Fibroblast of lung (primary cell): ENCODE measurements around the gene MIER2. TPM values are rescaled to one million over a fixed set of nuclear protein-coding genes. Genes with fewer than 3 reads are reported as not detected.

Experiments used
- DNase-seq, 2 donors: peaks; one replicate each; pipeline versions ENCODE4 v3.0.0 to v3.0.0-alpha.2; 2010; ENCODE audit warnings: low read depth in 2 of 2
- H2AFZ ChIP-seq: 2 replicates; pipeline ENCODE4 v1.5.1; 2012; ENCODE audit warnings: low read length, control low read depth, inconsistent platforms
- H3K27ac ChIP-seq: 2 replicates; pipeline ENCODE4 v1.5.1; 2011; ENCODE audit warnings: low read length, control low read depth; ENCODE audit not compliant: insufficient read depth
- H3K27me3 ChIP-seq: 2 replicates; pipeline ENCODE4 v1.5.1; 2011; ENCODE audit warnings: mild to moderate bottlenecking, low read length; ENCODE audit not compliant: control insufficient read depth, insufficient read depth
- H3K36me3 ChIP-seq: 2 replicates; pipeline ENCODE4 v1.5.1; 2011; ENCODE audit warnings: low read length; ENCODE audit not compliant: control insufficient read depth, insufficient read depth
- H3K4me1 ChIP-seq: 2 replicates; pipeline ENCODE4 v1.5.1; 2011; ENCODE audit warnings: low read length; ENCODE audit not compliant: control insufficient read depth, insufficient read depth; ENCODE audit errors: extremely low read depth
- H3K4me2 ChIP-seq: 2 replicates; pipeline ENCODE4 v1.5.1; 2011; ENCODE audit warnings: low read length, control low read depth; ENCODE audit not compliant: insufficient read depth; ENCODE audit errors: extremely low read depth
- H3K4me3 ChIP-seq, 4 experiments: fragments of 200-600 bp in 1 of 4; sonication (generic) in 1 of 4; replicated peaks in 1 of 4; 2 replicates each; pipeline ENCODE4 v1.5.1; 2011 to 2016; ENCODE audit warnings: low read length in 4 of 4, low read depth in 3 of 4, mild to moderate bottlenecking in 3 of 4, control low read depth in 2 of 4, inconsistent platforms in 1 of 4, mixed read lengths in 1 of 4; ENCODE audit not compliant: insufficient read depth in 1 of 4; ENCODE audit errors: control extremely low read depth in 1 of 4
- H3K79me2 ChIP-seq: 2 replicates; pipeline ENCODE4 v1.5.1; 2012; ENCODE audit warnings: mild to moderate bottlenecking, low read length, inconsistent platforms; ENCODE audit not compliant: control insufficient read depth, insufficient read depth
- H3K9ac ChIP-seq: 2 replicates; pipeline ENCODE4 v1.5.1; 2011; ENCODE audit warnings: mild to moderate bottlenecking, low read length, control low read depth; ENCODE audit not compliant: insufficient read depth
- H3K9me3 ChIP-seq: 2 replicates; pipeline ENCODE4 v1.5.1; 2012; ENCODE audit warnings: low read depth, low read length; ENCODE audit not compliant: control insufficient read depth, insufficient read depth
- H4K20me1 ChIP-seq: 2 replicates; pipeline ENCODE4 v1.5.1; 2011; ENCODE audit warnings: low read length; ENCODE audit not compliant: control insufficient read depth, insufficient read depth; ENCODE audit errors: extremely low read depth
- CTCF ChIP-seq, 2 donors: IDR thresholded peaks in 1 of 2; conservative IDR thresholded peaks in 1 of 2; 1 replicate in 1 of 2; 2 replicates in 1 of 2; pipeline ENCODE4 v1.5.1; 2011 to 2012; ENCODE audit warnings: low read length in 2 of 2, control low read depth in 1 of 2, inconsistent platforms in 1 of 2, low read depth in 1 of 2, mild to moderate bottlenecking in 1 of 2
- EZH2 ChIP-seq: IDR thresholded peaks from 2 replicates; pipeline ENCODE4 v1.5.1; 2012; ENCODE audit warnings: low read length, control low read depth, mild to moderate bottlenecking; ENCODE audit errors: missing control alignments
- polyA plus RNA-seq, 2 donors: library from polyadenylated mRNA; depleted of rRNA in 1 of 2; stranded (reverse) in 1 of 2; unstranded in 1 of 2; fragments of >200 nt; gene quantifications; 2 replicates each; pipeline ENCODE4 v1.2.1, GENCODE V29; 2011 to 2012; ENCODE audit warnings: missing spikeins in 1 of 2
- total RNA-seq: library from RNA; depleted of rRNA; stranded (reverse); fragments of >200 nt; gene quantifications from 2 replicates; pipeline ENCODE4 v1.2.1, GENCODE V29; 2014

Gene MIER2
- total and polyA plus RNA-seq, 2 donors (not counting 1 experiment from before 2014, with no cell fraction given) = 13.7 to 20.6 TPM

- no peak overlapping the region for H3K9ac ChIP-seq
- no peak overlapping the region for H3K4me3 ChIP-seq
- H3K79me2 ChIP-seq = no peaks in the 10 kb centered on the region
- peaks cover 12% of the 10 kb centered on the region for H3K27me3 ChIP-seq
- H3K36me3 ChIP-seq = no peaks in the 10 kb centered on the region
- no peak for DNase-seq
- no peak overlapping the region for H3K27ac ChIP-seq
- no peaks in the 10 kb centered on the region for H4K20me1 ChIP-seq
- no peak overlapping the region for H2AFZ ChIP-seq
- H3K4me2 ChIP-seq = no peak overlapping the region
- H3K9me3 ChIP-seq = no peaks in the 10 kb centered on the region
- TF ChIP-seq CTCF (conservative IDR thresholded peaks at IDR 0.05 in 1 of 2, IDR thresholded peaks at IDR 0.05 in 1 of 2; ENCODE audit: low read depth in 1 of 2, low read length in 2 of 2) (no peak), EZH2 (no peak)
- H3K4me1 ChIP-seq = peaks cover 2% of the 10 kb centered on the region
Observed at GRCh38 chr19:367561-367960, 23.0 kb upstream of the MIER2 start.

- Histone ChIP-seq H4K20me1 (no peaks in the 10 kb centered on the region), H3K4me1 (no peaks in the 10 kb centered on the region), H3K27me3 (peaks cover 9% of the 10 kb centered on the region), H3K79me2 (no peaks in the 10 kb centered on the region), H3K4me3 (no peak overlapping the region), H3K4me2 (no peak overlapping the region), H3K9ac (no peak overlapping the region), H2AFZ (no peak overlapping the region), H3K27ac (no peak overlapping the region), H3K9me3 (no peaks in the 10 kb centered on the region), H3K36me3 (no peaks in the 10 kb centered on the region)
- no peak for DNase-seq
- no peak for TF ChIP-seq CTCF (conservative IDR thresholded peaks at IDR 0.05 in 1 of 2, IDR thresholded peaks at IDR 0.05 in 1 of 2; ENCODE audit: low read depth in 1 of 2, low read length in 2 of 2)
- no peak for TF ChIP-seq EZH2
Observed at GRCh38 chr19:366951-367350, 22.4 kb upstream of the MIER2 start.

- Histone ChIP-seq H3K27me3 (peaks cover 4% of the 10 kb centered on the region), H3K36me3 (no peaks in the 10 kb centered on the region), H4K20me1 (no peaks in the 10 kb centered on the region), H3K9me3 (no peaks in the 10 kb centered on the region), H3K4me3 (no peak overlapping the region), H3K9ac (no peak overlapping the region), H3K4me1 (no peaks in the 10 kb centered on the region), H3K4me2 (no peak overlapping the region), H3K79me2 (no peaks in the 10 kb centered on the region), H3K27ac (no peak overlapping the region), H2AFZ (no peak overlapping the region)
- TF ChIP-seq CTCF (conservative IDR thresholded peaks at IDR 0.05 in 1 of 2, IDR thresholded peaks at IDR 0.05 in 1 of 2; ENCODE audit: low read depth in 1 of 2, low read length in 2 of 2) (no peak), EZH2 (no peak)
- DNase-seq = no peak
Observed at GRCh38 chr19:366205-366783, 21.7 kb upstream of the MIER2 start.
